GM12874 (cell line): ENCODE data around the gene TMC3.

ENCODE experiments used
- TF ChIP-seq, protein P1 (sequence below): IDR thresholded peaks from 2 replicates; pipeline ENCODE4 v1.5.1; 2011; ENCODE audit warnings: low read depth, mild to moderate bottlenecking, control low read depth, low read length, moderate library complexity; ENCODE audit not compliant: insufficient read depth

The TMC3 gene

GRCh38 chr15:81317642-81318017, 56.4 kb downstream of the TMC3 start:
- TF ChIP-seq, protein P1, sequence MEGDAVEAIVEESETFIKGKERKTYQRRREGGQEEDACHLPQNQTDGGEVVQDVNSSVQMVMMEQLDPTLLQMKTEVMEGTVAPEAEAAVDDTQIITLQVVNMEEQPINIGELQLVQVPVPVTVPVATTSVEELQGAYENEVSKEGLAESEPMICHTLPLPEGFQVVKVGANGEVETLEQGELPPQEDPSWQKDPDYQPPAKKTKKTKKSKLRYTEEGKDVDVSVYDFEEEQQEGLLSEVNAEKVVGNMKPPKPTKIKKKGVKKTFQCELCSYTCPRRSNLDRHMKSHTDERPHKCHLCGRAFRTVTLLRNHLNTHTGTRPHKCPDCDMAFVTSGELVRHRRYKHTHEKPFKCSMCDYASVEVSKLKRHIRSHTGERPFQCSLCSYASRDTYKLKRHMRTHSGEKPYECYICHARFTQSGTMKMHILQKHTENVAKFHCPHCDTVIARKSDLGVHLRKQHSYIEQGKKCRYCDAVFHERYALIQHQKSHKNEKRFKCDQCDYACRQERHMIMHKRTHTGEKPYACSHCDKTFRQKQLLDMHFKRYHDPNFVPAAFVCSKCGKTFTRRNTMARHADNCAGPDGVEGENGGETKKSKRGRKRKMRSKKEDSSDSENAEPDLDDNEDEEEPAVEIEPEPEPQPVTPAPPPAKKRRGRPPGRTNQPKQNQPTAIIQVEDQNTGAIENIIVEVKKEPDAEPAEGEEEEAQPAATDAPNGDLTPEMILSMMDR: no peak

GRCh38 chr15:81316267-81316666, 57.7 kb downstream of the TMC3 start:
- TF ChIP-seq, protein P1: no peak

DNA sequence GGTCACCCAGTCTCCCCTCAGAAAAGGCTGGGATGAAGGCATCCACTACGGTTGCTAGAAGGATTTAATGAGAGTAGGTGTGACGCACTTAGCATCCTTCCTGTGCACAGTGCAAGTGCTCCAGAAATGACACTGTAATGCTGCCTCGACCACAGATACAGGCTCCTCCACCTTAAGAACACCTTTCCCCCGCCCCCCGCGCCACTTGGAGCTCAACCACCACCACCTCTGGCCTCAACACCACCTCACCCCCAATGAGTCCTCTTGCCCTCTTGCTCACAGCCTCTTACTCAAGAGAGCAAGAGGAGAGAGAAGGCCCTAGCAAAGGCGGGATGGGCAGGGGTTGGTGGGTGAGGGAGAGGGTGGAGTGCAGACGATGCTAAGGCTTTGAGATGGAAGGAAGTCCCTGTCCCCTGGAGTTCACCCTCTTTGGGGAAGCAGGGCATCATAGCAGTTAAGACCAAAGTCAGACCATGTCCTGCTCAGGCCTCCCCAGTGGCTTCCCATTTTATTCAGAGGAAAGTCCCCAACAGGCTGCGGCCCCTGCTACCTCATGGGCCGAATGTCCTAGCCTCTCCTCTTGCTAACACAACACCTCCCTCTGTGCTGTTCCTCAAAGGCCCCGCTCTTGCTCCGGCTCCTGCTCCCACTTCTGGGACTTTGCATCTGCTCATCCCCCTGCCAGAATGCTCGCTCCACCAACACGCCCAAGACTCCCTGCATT, 58.4 kb downstream of the TMC3 start:
- TF ChIP-seq, protein P1: no peak

- TF ChIP-seq, protein P1: no peak
Observed at GRCh38 chr15:81314378-81314777, 59.6 kb downstream of the TMC3 start.

DNA sequence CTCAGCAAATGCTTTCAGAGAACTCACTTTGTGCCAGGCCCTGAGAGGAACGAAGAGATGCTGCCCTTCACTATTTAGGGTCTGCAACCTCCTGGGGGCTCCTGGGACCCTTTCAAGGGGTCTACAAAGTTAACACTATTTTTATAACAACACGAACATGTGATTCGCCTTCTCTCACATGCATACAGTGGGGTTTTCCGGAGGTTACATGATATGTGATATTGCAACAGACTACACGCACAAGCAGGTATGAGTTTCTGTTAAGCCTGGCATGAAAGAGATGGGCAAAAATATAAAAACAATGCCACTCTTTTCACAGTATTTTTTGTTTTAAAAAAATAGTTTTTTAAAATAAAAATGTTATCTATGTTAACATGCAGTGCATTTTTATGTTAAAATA, 60.3 kb downstream of the TMC3 start:
- TF ChIP-seq, protein P1: no peak

DNA sequence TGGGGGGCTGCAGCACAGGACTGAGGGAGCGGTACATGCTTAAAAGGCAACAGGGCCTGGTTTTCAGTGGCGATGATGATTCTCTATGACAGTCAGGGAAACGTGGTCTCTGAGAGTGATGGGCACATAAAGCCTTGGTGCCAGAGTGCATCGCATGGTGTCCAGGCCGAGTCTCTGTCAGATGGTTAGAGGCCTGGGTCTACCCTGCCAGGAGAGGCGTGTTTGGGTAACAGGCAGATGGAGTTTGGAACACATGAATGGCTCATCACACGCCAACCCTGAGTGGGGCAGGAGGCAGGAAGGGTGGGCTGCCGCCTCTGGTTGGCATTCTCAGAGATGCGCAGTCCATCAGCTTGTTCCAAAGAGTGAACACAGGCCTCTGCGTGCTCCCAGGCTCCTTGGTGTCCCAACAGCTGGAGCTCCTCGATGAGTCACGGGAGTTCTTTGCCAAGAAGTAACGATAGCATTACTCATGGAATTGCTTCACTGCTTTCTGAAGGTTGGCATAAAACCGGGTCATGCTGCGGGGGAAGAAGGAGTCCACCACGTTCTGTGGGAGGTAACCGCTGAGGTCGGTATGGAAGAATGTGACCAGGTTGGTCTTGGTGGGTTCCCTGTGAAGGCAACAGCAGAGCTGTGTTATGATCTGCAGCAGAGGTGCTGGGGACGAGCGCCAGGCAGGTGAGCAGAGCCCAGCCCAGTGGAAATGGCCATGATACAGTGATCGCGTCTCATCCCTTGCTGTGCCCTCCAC, 61.0 kb downstream of the TMC3 start:
- TF ChIP-seq, protein P1: no peak

DNA sequence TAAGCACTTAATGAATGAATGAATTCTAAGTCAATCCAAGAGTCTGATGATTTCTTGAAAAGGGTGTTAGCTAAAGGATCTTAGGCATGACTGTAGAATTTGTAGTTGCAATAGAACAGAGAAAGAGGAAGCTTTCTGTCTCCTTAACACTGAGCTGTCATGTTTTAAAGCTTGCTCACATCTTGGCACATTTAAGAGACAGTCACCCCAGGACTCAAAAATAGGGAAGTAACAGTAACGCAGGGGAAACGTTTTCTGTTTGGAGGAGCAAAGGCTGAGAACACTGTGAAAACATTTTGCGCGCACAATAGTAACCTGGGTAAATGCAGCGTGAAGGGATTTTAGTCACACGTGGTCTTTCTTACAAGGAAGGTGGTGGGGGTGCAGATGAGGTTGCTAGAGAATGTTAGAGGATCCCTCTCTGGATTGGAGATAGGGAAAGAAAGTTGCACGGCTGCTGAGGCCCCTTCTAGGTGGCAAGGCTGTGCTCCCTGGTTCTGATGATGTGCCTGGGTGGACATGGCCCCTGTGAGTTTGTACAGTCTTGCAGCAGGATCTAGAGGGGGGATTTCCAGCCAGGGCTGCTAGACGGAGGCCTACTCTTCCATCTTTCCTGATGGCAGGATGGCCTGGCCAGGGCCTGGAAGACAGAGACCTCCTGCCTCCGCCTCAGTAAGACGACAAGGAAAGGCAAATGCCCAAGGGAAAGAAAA, 62.1 kb downstream of the TMC3 start:
- TF ChIP-seq, protein P1: no peak
